HAP-1 (cell line): ENCODE results near the gene ZSCAN5C.

Experiments
- DNase-seq, 2 experiments: peaks; one replicate each; pipeline ENCODE4 v3.0.0-alpha.2; 2016 to 2020; ENCODE audit warnings: low spot score in 2 of 2
- H3K27me3 ChIP-seq: fragments of 250-450 bp; sonication (Bioruptor Pico); 2 replicates; pipeline ENCODE4 v1.5.1; 2020; ENCODE audit warnings: low read depth, mild to moderate bottlenecking, moderate library complexity
- H3K36me3 ChIP-seq: fragments of 250-450 bp; sonication (Bioruptor Pico); replicated peaks from 2 replicates; pipeline ENCODE4 v1.5.1; 2020; ENCODE audit warnings: mild to moderate bottlenecking
- H3K4me1 ChIP-seq: fragments of 250-450 bp; sonication (Bioruptor Pico); 2 replicates; pipeline ENCODE4 v1.5.1; 2020; ENCODE audit warnings: mild to moderate bottlenecking
- H3K4me3 ChIP-seq: fragments of 250-450 bp; sonication (Bioruptor Pico); 2 replicates; pipeline ENCODE4 v1.5.1; 2020; ENCODE audit warnings: mild to moderate bottlenecking, moderate library complexity
- H3K9me3 ChIP-seq: fragments of 250-450 bp; sonication (Bioruptor Pico); 2 replicates; pipeline ENCODE4 v1.5.1; 2020; ENCODE audit warnings: mild to moderate bottlenecking, moderate library complexity
- in situ Hi-C: fragments of 300-500 bp; cut with MboI; formaldehyde crosslinking; loops from 3 replicates; pipeline ENCODE4 v1.14.3; 2020; ENCODE audit warnings: low sequenced_read_pairs, inconsistent platforms, mixed read lengths

ZSCAN5C gene

DNA sequence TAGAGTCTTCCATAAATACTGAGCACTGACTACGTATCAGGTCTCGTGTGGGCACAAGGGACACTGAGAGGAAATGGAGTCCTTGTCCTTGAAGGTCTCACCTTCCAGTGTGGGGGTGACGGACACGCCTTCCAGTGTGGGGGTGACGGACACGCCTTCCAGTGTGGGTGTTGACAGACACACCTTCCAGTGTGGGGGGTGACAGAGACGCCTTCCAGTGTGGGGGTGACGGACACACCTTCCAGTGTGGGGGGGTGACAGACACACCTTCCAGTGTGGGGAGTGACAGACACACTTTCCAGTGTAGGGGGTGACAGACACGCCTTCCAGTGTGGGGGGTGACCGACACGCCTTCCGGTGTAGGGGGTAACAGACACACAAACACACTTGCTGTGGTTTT, 56.2 kb downstream of the ZSCAN5C start:
- in situ Hi-C loops, result loop anchor here (10.0 kb wide), 1 partner anchor 193 kb away; no protein-coding TSS in a partner anchor

More for the DNA sequence above, 56.2 kb downstream of the ZSCAN5C start:
- Histone ChIP-seq H3K36me3 (no peaks in the 10 kb centered on the region), H3K9me3 (no peaks in the 10 kb centered on the region), H3K4me1 (no peaks in the 10 kb centered on the region), H3K27me3 (no peaks in the 10 kb centered on the region), H3K4me3 (no peak overlapping the region)
- no peak for DNase-seq
